ENCODE results near the gene ANGEL1. TPM values are rescaled to one million over a fixed set of nuclear protein-coding genes. Genes with fewer than 3 reads are reported as not detected.

The ANGEL1 gene
- total and polyA plus RNA-seq, 2 donors (not counting 1 experiment from before 2014, with no cell fraction given): 13.1 to 27.3 TPM

DNA sequence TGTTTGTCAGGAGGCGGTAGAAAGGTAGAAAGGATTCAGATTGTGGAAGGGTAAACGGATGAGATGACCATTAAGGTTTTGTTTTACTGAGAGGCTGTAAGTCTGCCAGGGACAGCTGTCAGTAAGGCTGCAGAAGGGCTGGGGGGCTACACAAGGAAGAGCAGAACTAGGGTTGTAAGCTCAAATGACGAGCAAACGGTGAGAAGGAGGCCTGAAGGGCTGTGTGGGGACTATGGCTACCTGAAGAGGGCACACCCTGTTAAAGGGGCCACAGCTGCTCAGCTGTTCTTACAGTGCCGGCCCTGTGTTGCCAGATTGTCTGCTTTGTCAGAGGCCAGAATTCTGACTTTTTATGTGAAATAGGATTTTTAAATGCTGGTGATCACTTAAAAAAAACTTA is 32.3 kb downstream of the ANGEL1 start:
- ATAC-seq (ENCODE audit: low read depth) (no peak), DNase-seq (no peak)
- Mint-ChIP-seq H3K9me3 (ENCODE audit: insufficient read depth) (no peaks in the 10 kb centered on the region), H3K4me1 (no peaks in the 10 kb centered on the region), H3K27me3 (no peaks in the 10 kb centered on the region), H3K4me3 (no peak overlapping the region), H3K27ac (no peak overlapping the region)
- no peak overlapping the region for H2AFZ ChIP-seq (ENCODE audit: insufficient read depth, low read depth, low read length, poor library complexity, severe bottlenecking)
- intact Hi-C loops (cut with micrococcal nuclease): no loop called here
- POLR2A ChIA-PET: no interaction called here
- TF ChIP-seq, protein P1, sequence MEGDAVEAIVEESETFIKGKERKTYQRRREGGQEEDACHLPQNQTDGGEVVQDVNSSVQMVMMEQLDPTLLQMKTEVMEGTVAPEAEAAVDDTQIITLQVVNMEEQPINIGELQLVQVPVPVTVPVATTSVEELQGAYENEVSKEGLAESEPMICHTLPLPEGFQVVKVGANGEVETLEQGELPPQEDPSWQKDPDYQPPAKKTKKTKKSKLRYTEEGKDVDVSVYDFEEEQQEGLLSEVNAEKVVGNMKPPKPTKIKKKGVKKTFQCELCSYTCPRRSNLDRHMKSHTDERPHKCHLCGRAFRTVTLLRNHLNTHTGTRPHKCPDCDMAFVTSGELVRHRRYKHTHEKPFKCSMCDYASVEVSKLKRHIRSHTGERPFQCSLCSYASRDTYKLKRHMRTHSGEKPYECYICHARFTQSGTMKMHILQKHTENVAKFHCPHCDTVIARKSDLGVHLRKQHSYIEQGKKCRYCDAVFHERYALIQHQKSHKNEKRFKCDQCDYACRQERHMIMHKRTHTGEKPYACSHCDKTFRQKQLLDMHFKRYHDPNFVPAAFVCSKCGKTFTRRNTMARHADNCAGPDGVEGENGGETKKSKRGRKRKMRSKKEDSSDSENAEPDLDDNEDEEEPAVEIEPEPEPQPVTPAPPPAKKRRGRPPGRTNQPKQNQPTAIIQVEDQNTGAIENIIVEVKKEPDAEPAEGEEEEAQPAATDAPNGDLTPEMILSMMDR (IDR thresholded peaks at IDR 0.05): no peak
- TF ChIP-seq EZH2 (IDR thresholded peaks at IDR 0.05; ENCODE audit: borderline replicate concordance, insufficient read depth, low read depth, low read length, poor library complexity, severe bottlenecking): no peak
- H3K27me3 ChIP-seq (replicated peaks in 1 of 4; ENCODE audit: control extremely low read depth in 1 of 4, control insufficient read depth in 3 of 4, insufficient read depth in 4 of 4, low read length in 3 of 4): no peaks in the 10 kb centered on the region
- H3K9me3 ChIP-seq (ENCODE audit: control extremely low read depth in 1 of 3, control insufficient read depth in 2 of 3, insufficient read depth in 1 of 3, low read length in 2 of 3): no peaks in the 10 kb centered on the region
- no peak overlapping the region for H3K4me3 ChIP-seq (ENCODE audit: control extremely low read depth in 1 of 5, extremely low read depth in 1 of 5, insufficient read depth in 1 of 5, low read depth in 2 of 5, low read length in 4 of 5)
- WGBS (ENCODE audit: insufficient coverage): 92% methylated on average over 4 of the region's 5 CpGs
- no peaks in the 10 kb centered on the region for H3K4me1 ChIP-seq (ENCODE audit: control insufficient read depth in 2 of 2, insufficient read depth in 2 of 2, low read length in 2 of 2)
- H3K79me2 ChIP-seq (ENCODE audit: control insufficient read depth, insufficient read depth, low read length): no peaks in the 10 kb centered on the region
- CTCF ChIA-PET: interaction anchor here (0.8 to 1.5 kb wide), 2 partner anchors 9 to 17 kb away, joined by 3 read pairs; no protein-coding TSS in a partner anchor
- no peak overlapping the region for H3K27ac ChIP-seq (ENCODE audit: low read length in 2 of 2)
- peaks cover 0 to 27% of the 10 kb centered on the region in 2 experiments for H3K36me3 ChIP-seq (replicated peaks in 1 of 2; ENCODE audit: control extremely low read depth in 1 of 2, control insufficient read depth in 1 of 2, extremely low read depth in 1 of 2, insufficient read depth in 2 of 2, low read length in 1 of 2)
- H3K4me2 ChIP-seq (replicated peaks; ENCODE audit: low read depth, low read length, poor library complexity, severe bottlenecking): no peak overlapping the region
- no peak overlapping the region for H3K9ac ChIP-seq (ENCODE audit: low read length)
- no peaks in the 10 kb centered on the region for H4K20me1 ChIP-seq (ENCODE audit: control insufficient read depth, insufficient read depth, low read length, poor library complexity, severe bottlenecking)

DNA sequence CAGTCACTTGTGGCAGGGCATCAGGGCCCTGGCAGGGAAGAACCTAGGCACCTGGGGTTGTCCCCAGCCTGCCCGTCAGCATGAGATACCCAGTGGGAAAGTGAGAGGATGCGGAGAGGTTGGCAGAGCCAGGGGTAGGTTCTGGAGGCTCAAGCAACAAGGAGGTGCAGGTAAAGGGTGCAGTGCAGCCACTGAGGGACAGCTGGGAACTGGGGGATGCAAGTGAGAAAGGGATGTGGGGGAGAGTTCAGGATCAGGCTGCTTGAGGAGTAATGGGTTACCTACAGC is 32.7 kb downstream of the ANGEL1 start:
- no peaks in the 10 kb centered on the region for H3K4me1 Mint-ChIP-seq
- H3K9me3 ChIP-seq (ENCODE audit: control extremely low read depth in 1 of 3, control insufficient read depth in 2 of 3, insufficient read depth in 1 of 3, low read length in 2 of 3): no peaks in the 10 kb centered on the region
- H3K4me1 ChIP-seq (ENCODE audit: control insufficient read depth in 2 of 2, insufficient read depth in 2 of 2, low read length in 2 of 2): no peaks in the 10 kb centered on the region
- POLR2A ChIA-PET: no interaction called here
- 100% methylated on average over 2 of the region's 2 CpGs for WGBS (ENCODE audit: insufficient coverage)
- H3K27me3 Mint-ChIP-seq: no peaks in the 10 kb centered on the region
- DNase-seq: no peak
- no peak overlapping the region for H3K9ac ChIP-seq (ENCODE audit: low read length)
- H3K27ac Mint-ChIP-seq: peak overlapping the region; percentile 23
- no peak overlapping the region for H3K27ac ChIP-seq (ENCODE audit: low read length in 2 of 2)
- TF ChIP-seq EZH2 (IDR thresholded peaks at IDR 0.05; ENCODE audit: borderline replicate concordance, insufficient read depth, low read depth, low read length, poor library complexity, severe bottlenecking): no peak
- TF ChIP-seq, protein P1 (IDR thresholded peaks at IDR 0.05): no peak
- no peaks in the 10 kb centered on the region for H3K79me2 ChIP-seq (ENCODE audit: control insufficient read depth, insufficient read depth, low read length)
- peaks cover 0 to 27% of the 10 kb centered on the region in 2 experiments for H3K36me3 ChIP-seq (replicated peaks in 1 of 2; ENCODE audit: control extremely low read depth in 1 of 2, control insufficient read depth in 1 of 2, extremely low read depth in 1 of 2, insufficient read depth in 2 of 2, low read length in 1 of 2)
- no peaks in the 10 kb centered on the region for H3K9me3 Mint-ChIP-seq (ENCODE audit: insufficient read depth)
- no peak overlapping the region for H2AFZ ChIP-seq (ENCODE audit: insufficient read depth, low read depth, low read length, poor library complexity, severe bottlenecking)
- no peak overlapping the region for H3K4me3 ChIP-seq (ENCODE audit: control extremely low read depth in 1 of 5, extremely low read depth in 1 of 5, insufficient read depth in 1 of 5, low read depth in 2 of 5, low read length in 4 of 5)
- H4K20me1 ChIP-seq (ENCODE audit: control insufficient read depth, insufficient read depth, low read length, poor library complexity, severe bottlenecking): no peaks in the 10 kb centered on the region
- H3K4me3 Mint-ChIP-seq: no peak overlapping the region
- CTCF ChIA-PET: interaction anchor here (0.8 kb wide), 1 partner anchor 17 kb away, joined by 3 read pairs; no protein-coding TSS in a partner anchor
- H3K4me2 ChIP-seq (replicated peaks; ENCODE audit: low read depth, low read length, poor library complexity, severe bottlenecking): no peak overlapping the region
- ATAC-seq (ENCODE audit: low read depth): no peak
- intact Hi-C loops (cut with micrococcal nuclease): no loop called here
- H3K27me3 ChIP-seq (replicated peaks in 1 of 4; ENCODE audit: control extremely low read depth in 1 of 4, control insufficient read depth in 3 of 4, insufficient read depth in 4 of 4, low read length in 3 of 4): no peaks in the 10 kb centered on the region

Data from B cell (primary cell).